IPS-18a (cell line): Measurements from ENCODE around the gene NCDN.
"Not testable (repeated sequence)": the region's sequence is repeated elsewhere in the genome, so short reads cannot be mapped to it uniquely, and the experiment has no call there.

Experiments
- H3K27ac ChIP-seq: one replicate; pipeline ENCODE4 v1.5.1; 2013; ENCODE audit warnings: low read length
- H3K27me3 ChIP-seq: one replicate; pipeline ENCODE4 v1.6.1; 2013; ENCODE audit warnings: mild to moderate bottlenecking, low read length; ENCODE audit not compliant: control insufficient read depth, insufficient read depth
- H3K36me3 ChIP-seq: one replicate; pipeline ENCODE4 v1.6.1; 2013; ENCODE audit warnings: low read depth, low read length; ENCODE audit not compliant: control insufficient read depth
- H3K4me1 ChIP-seq: one replicate; pipeline ENCODE4 v1.6.1; 2013; ENCODE audit warnings: low read depth, low read length; ENCODE audit not compliant: control insufficient read depth
- H3K4me3 ChIP-seq: one replicate; pipeline ENCODE4 v1.5.1; 2013; ENCODE audit warnings: low read length
- H3K9ac ChIP-seq: one replicate; pipeline ENCODE4 v1.6.1; 2013; ENCODE audit warnings: mild to moderate bottlenecking, low read length, moderate library complexity
- H3K9me3 ChIP-seq: one replicate; pipeline ENCODE4 v1.6.1; 2013; ENCODE audit warnings: low read depth, low read length; ENCODE audit not compliant: control insufficient read depth

NCDN gene

GRCh38 chr1:35574125-35574654 is 16.6 kb downstream of the NCDN start:
- Histone ChIP-seq H3K4me3 (no peak overlapping the region), H3K4me1 (peaks cover 4% of the 10 kb centered on the region), H3K27me3 (peaks cover 98% of the 10 kb centered on the region), H3K9ac (no peak overlapping the region), H3K27ac (no peak overlapping the region), H3K9me3 (no peaks in the 10 kb centered on the region), H3K36me3 (no peaks in the 10 kb centered on the region)

GRCh38 chr1:35574655-35575415 is 17.2 kb downstream of the NCDN start:
- Histone ChIP-seq H3K4me3 (no peak overlapping the region), H3K9me3 (no peaks in the 10 kb centered on the region), H3K9ac (no peak overlapping the region), H3K27ac (no peak overlapping the region), H3K27me3 (peaks cover 100% of the 10 kb centered on the region), H3K36me3 (no peaks in the 10 kb centered on the region), H3K4me1 (peaks cover 4% of the 10 kb centered on the region)

- H3K27ac ChIP-seq, result no peak overlapping the region
- H3K27me3 ChIP-seq, result peaks cover 93% of the 10 kb centered on the region
- H3K9ac ChIP-seq, result no peak overlapping the region
- no peaks in the 10 kb centered on the region for H3K36me3 ChIP-seq
- H3K4me1 ChIP-seq, result peaks cover 4% of the 10 kb centered on the region
- no peaks in the 10 kb centered on the region for H3K9me3 ChIP-seq
- no peak overlapping the region for H3K4me3 ChIP-seq
Measured at GRCh38 chr1:35575416-35575958, 17.9 kb downstream of the NCDN start.

- Histone ChIP-seq H3K27ac (no peak overlapping the region), H3K9me3 (no peaks in the 10 kb centered on the region), H3K27me3 (peaks cover 86% of the 10 kb centered on the region), H3K4me3 (no peak overlapping the region), H3K9ac (no peak overlapping the region), H3K4me1 (peaks cover 4% of the 10 kb centered on the region), H3K36me3 (no peaks in the 10 kb centered on the region)
Measured at GRCh38 chr1:35576061-35576765, 18.6 kb downstream of the NCDN start.

GRCh38 chr1:35576766-35577070 is 19.1 kb downstream of the NCDN start:
- H3K27me3 ChIP-seq, result peaks cover 81% of the 10 kb centered on the region
- not testable (repeated sequence) for H3K9me3 ChIP-seq, H3K27ac ChIP-seq, H3K36me3 ChIP-seq, H3K4me1 ChIP-seq, H3K9ac ChIP-seq
- peak overlapping the region; percentile 50 for H3K4me3 ChIP-seq

- Histone ChIP-seq H3K9ac (no peak overlapping the region), H3K27me3 (peaks cover 75% of the 10 kb centered on the region), H3K36me3 (no peaks in the 10 kb centered on the region), H3K4me3 (peak overlapping the region; percentile 50), H3K27ac (no peak overlapping the region), H3K9me3 (no peaks in the 10 kb centered on the region), H3K4me1 (peaks cover 4% of the 10 kb centered on the region)
Measured at GRCh38 chr1:35577071-35577998, 19.7 kb downstream of the NCDN start.

GRCh38 chr1:35580949-35581388 is 23.4 kb downstream of the NCDN start:
- Histone ChIP-seq H3K9me3 (no peaks in the 10 kb centered on the region), H3K27me3 (peaks cover 38% of the 10 kb centered on the region), H3K4me1 (peaks cover 4% of the 10 kb centered on the region), H3K4me3 (no peak overlapping the region), H3K27ac (no peak overlapping the region), H3K9ac (no peak overlapping the region), H3K36me3 (no peaks in the 10 kb centered on the region)

- not testable (repeated sequence) for H3K4me1 ChIP-seq, H3K9ac ChIP-seq, H3K36me3 ChIP-seq, H3K27ac ChIP-seq, H3K9me3 ChIP-seq, H3K4me3 ChIP-seq
- peaks cover 32% of the 10 kb centered on the region for H3K27me3 ChIP-seq
Measured at GRCh38 chr1:35581621-35582020, 24.0 kb downstream of the NCDN start.

GRCh38 chr1:35585281-35585680 is 27.7 kb downstream of the NCDN start:
- Histone ChIP-seq H3K9me3 (no peaks in the 10 kb centered on the region), H3K4me1 (no peaks in the 10 kb centered on the region), H3K27ac (no peak overlapping the region), H3K36me3 (no peaks in the 10 kb centered on the region), H3K9ac (no peak overlapping the region), H3K4me3 (no peak overlapping the region), H3K27me3 (no peaks in the 10 kb centered on the region)

- H3K9me3 ChIP-seq, H3K4me3 ChIP-seq, H3K27me3 ChIP-seq, H3K9ac ChIP-seq, H3K27ac ChIP-seq, H3K36me3 ChIP-seq, H3K4me1 ChIP-seq: not testable (repeated sequence)
Measured at GRCh38 chr1:35585805-35586204, 28.2 kb downstream of the NCDN start.

- Histone ChIP-seq H3K4me1 (no peaks in the 10 kb centered on the region), H3K36me3 (no peaks in the 10 kb centered on the region), H3K27ac (no peak overlapping the region), H3K4me3 (no peak overlapping the region), H3K9ac (no peak overlapping the region), H3K9me3 (no peaks in the 10 kb centered on the region), H3K27me3 (no peaks in the 10 kb centered on the region)
Measured at GRCh38 chr1:35586808-35587207, 29.2 kb downstream of the NCDN start.
